ENCODE data around the gene FOXD3. TPM values are rescaled to one million over a fixed set of nuclear protein-coding genes. Genes with fewer than 3 reads are reported as not detected.

FOXD3 gene
- total RNA-seq, 1 donor from 2014 or later, result not detected

DNA sequence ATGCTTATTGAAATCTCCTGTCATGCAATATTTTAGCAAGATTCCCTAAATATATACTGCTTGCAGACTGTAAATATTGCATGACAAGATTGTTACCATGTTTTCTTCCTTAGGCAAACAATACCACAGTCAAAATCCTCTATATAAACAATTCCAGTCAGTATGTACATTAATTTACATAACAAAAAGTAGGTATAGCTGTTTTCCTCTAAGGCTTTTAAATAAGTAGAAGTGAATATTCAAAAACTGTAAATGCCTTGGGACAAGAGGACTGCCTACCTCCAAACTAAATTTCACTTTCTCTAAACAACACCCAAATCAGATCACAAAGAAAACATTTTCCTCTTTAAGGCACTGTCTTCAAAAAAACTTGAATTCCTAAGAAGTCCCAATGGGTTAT lies 17.3 kb upstream of the FOXD3 start:
- H3K4me3 ChIP-seq (ENCODE audit: low read depth, low read length), result no peak overlapping the region
- TF ChIP-seq, protein P1, sequence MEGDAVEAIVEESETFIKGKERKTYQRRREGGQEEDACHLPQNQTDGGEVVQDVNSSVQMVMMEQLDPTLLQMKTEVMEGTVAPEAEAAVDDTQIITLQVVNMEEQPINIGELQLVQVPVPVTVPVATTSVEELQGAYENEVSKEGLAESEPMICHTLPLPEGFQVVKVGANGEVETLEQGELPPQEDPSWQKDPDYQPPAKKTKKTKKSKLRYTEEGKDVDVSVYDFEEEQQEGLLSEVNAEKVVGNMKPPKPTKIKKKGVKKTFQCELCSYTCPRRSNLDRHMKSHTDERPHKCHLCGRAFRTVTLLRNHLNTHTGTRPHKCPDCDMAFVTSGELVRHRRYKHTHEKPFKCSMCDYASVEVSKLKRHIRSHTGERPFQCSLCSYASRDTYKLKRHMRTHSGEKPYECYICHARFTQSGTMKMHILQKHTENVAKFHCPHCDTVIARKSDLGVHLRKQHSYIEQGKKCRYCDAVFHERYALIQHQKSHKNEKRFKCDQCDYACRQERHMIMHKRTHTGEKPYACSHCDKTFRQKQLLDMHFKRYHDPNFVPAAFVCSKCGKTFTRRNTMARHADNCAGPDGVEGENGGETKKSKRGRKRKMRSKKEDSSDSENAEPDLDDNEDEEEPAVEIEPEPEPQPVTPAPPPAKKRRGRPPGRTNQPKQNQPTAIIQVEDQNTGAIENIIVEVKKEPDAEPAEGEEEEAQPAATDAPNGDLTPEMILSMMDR (IDR thresholded peaks at IDR 0.05; ENCODE audit: insufficient read depth, low read length, poor library complexity, severe bottlenecking), result no peak
- peaks cover 4% of the 10 kb centered on the region for H3K27me3 ChIP-seq (ENCODE audit: control insufficient read depth, insufficient read depth, low read length)
- no peaks in the 10 kb centered on the region for H3K36me3 ChIP-seq (ENCODE audit: control insufficient read depth, insufficient read depth, low read length)
- no peak for DNase-seq (ENCODE audit: low read depth)

DNA sequence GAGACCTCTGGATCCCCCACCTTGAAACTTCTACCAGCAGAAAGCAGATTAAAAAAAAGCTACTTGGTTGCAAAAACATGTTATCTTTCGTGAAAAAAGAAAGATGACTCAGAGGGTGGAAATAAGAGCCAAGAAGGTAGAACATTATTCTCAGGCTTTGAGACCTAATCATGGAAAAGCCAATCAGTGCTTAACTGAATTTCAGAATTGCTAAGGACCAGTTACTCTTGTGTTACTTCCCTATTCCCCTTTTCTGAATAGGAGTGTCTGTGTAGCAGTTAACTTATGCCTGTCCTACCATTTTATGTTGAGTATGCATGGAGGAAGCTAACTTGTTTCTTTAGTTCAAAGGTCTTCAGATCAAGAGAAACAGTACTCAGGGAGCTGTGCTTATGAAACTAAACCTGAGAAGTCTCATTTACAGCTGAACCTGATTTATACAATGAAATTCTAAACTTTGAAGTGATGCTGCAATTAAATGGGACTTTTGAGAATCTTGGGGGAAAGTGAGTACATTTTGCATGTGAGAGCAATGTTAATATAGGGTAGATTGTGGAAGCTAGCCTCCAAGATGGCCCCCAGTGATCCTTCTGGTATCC lies 15.1 kb upstream of the FOXD3 start:
- no peak for DNase-seq (ENCODE audit: low read depth)
- TF ChIP-seq, protein P1 (IDR thresholded peaks at IDR 0.05; ENCODE audit: insufficient read depth, low read length, poor library complexity, severe bottlenecking), result no peak
- peaks cover 4% of the 10 kb centered on the region for H3K27me3 ChIP-seq (ENCODE audit: control insufficient read depth, insufficient read depth, low read length)

DNA sequence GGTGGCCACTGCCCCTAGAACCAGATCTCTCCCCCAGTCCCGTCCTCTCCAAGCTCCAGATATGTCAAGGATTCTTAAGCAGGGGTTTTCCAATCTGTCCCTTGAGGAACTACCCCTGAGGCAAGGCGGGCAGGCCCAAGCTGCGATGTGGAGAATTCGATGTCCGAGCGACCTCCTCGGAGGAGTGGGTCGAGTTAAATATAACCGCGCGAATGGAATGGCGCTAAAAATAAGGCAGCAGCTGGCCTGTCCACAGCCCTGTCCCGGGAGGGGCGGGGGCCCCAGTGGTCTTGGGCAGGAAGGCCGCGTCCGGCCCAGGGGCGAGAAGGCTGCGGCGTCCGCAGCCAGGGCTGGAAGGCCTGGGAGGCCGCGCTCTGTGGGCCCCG lies 5.8 kb upstream of the FOXD3 start:
- H3K27me3 ChIP-seq (ENCODE audit: control insufficient read depth, insufficient read depth, low read length), result peaks cover 70% of the 10 kb centered on the region
- H3K4me3 ChIP-seq (ENCODE audit: low read depth, low read length), result no peak overlapping the region
- DNase-seq (ENCODE audit: low read depth), result no peak
- TF ChIP-seq, protein P1 (IDR thresholded peaks at IDR 0.05; ENCODE audit: insufficient read depth, low read length, poor library complexity, severe bottlenecking), result no peak
- H3K36me3 ChIP-seq (ENCODE audit: control insufficient read depth, insufficient read depth, low read length), result no peaks in the 10 kb centered on the region

More for the DNA sequence above, 15.1 kb upstream of the FOXD3 start:
- Histone ChIP-seq H3K36me3 (ENCODE audit: control insufficient read depth, insufficient read depth, low read length) (no peaks in the 10 kb centered on the region), H3K4me3 (ENCODE audit: low read depth, low read length) (no peak overlapping the region)

DNA sequence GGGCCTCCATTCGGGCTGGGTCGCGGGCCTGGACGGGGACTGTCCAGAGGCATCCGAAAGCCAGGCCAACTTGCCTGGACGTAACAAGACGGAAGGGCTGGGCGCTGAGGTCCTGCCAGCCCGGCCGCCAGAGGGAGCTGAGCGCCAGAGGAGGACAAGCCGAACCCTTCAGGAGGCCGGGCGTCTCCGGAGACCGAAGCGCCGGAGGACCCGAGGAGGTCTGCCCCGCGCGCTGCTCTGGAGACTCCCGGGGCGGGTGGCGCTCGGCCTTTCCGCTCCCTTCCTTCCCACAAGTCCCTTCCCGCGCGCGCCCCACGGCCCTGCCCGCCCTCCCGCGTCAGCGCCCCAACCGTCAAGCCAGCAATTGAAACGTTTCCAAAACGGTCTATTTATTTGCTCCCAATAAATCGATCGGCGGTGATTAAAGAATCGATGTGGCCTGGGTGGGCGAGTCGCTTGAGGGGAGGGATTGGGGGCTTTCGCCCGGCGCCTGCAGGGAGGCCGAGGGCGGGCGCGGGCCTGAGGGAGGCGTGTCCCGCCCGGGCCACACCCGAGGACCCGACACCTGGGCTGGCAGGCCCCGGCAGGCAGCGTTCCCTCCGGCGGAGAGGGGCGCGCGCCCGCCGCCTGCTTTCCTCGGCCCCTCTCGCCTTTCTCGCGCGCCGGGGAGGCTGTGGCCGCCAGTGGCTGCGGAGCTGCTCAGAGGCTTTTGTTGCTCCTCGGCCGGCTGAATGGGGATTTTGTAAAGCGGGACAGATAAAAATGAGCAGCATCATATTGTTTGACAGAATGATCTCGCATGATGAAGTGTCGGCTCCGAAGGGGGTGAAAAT lies 5.2 kb upstream of the FOXD3 start:
- peaks cover 76% of the 10 kb centered on the region for H3K27me3 ChIP-seq (ENCODE audit: control insufficient read depth, insufficient read depth, low read length)
- no peaks in the 10 kb centered on the region for H3K36me3 ChIP-seq (ENCODE audit: control insufficient read depth, insufficient read depth, low read length)
- TF ChIP-seq, protein P1 (IDR thresholded peaks at IDR 0.05; ENCODE audit: insufficient read depth, low read length, poor library complexity, severe bottlenecking), result peak; percentile 69
- no peak for DNase-seq (ENCODE audit: low read depth)
- H3K4me3 ChIP-seq (ENCODE audit: low read depth, low read length), result peak overlapping the region; percentile 5

DNA sequence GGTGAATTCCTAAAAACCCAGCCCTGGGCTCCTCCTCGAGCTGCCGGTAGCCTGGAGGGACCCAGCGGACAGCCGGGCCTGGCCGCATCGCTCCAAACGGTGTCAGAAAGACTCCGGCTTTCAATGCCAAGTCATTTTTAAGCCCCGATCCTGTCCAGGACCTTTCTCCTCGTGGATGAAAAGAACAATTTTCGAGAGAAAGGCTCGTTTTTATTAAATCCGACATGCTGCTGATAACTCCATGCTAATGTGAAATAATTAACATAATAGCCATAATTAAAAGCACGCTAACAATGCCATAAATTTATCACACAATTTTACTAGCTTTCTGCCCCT lies 4.6 kb upstream of the FOXD3 start:
- Histone ChIP-seq H3K27me3 (ENCODE audit: control insufficient read depth, insufficient read depth, low read length) (peaks cover 82% of the 10 kb centered on the region), H3K36me3 (ENCODE audit: control insufficient read depth, insufficient read depth, low read length) (no peaks in the 10 kb centered on the region), H3K4me3 (ENCODE audit: low read depth, low read length) (no peak overlapping the region)
- TF ChIP-seq, protein P1 (IDR thresholded peaks at IDR 0.05; ENCODE audit: insufficient read depth, low read length, poor library complexity, severe bottlenecking), result no peak
- no peak for DNase-seq (ENCODE audit: low read depth)
